IMR-90 (cell line): ENCODE results near the gene ADAMTS14. TPM values are rescaled to one million over a fixed set of nuclear protein-coding genes. Genes with fewer than 3 reads are reported as not detected.

Experiments used
- ATAC-seq: fragments of 200-7000 bp; cut with Tn5 transposase; 2 replicates; pipeline ENCODE4 v1.9.1; 2020; ENCODE audit warnings: low read depth, mild to moderate bottlenecking, moderate library complexity
- BruUV-seq: library from RNA; stranded (reverse); fragments of 400-500 nt; replicated peaks from 2 replicates; lab custom pipeline; 2021; lab: Mats Ljungman, UMichigan
- CTCF ChIA-PET: fragments of 300-600 bp; formaldehyde crosslinking; extraction: SDS; loops from one replicate; lab custom pipeline; 2021; ENCODE audit warnings: antibody characterized with exemption; lab: Yijun Ruan, JAX
- POLR2A ChIA-PET: fragments of 300-600 bp; sonication (Branson Sonifier 250); formaldehyde crosslinking; loops from one replicate; lab custom pipeline; 2022; ENCODE audit warnings: antibody characterized with exemption; ENCODE audit not compliant: unreplicated experiment; lab: Charles Lee
- DNase-seq: peaks from one replicate; pipeline ENCODE4 v3.0.0; 2013
- H2AFZ ChIP-seq: replicated peaks from 2 replicates; pipeline ENCODE3; 2013; ENCODE audit warnings: low read length, mild to moderate bottlenecking; ENCODE audit not compliant: poor library complexity
- H2AK5ac ChIP-seq: 2 replicates; pipeline ENCODE4 v1.6.1; 2013; ENCODE audit warnings: low read depth, low read length, inconsistent platforms
- H2AK9ac ChIP-seq: replicated peaks from 2 replicates; pipeline ENCODE3; 2013; ENCODE audit warnings: mild to moderate bottlenecking, low read depth, low read length, moderate library complexity; ENCODE audit not compliant: poor library complexity
- H2BK120ac ChIP-seq: 2 replicates; pipeline ENCODE4 v1.6.1; 2013; ENCODE audit warnings: low read depth, low read length, inconsistent platforms
- H2BK15ac ChIP-seq: 3 replicates; pipeline ENCODE4 v1.6.1; 2013; ENCODE audit warnings: low read depth, low read length, inconsistent platforms
- H2BK20ac ChIP-seq: 2 replicates; pipeline ENCODE4 v1.6.1; 2013; ENCODE audit warnings: low read depth, mild to moderate bottlenecking, inconsistent platforms, low read length, moderate library complexity
- H2BK5ac ChIP-seq: 2 replicates; pipeline ENCODE4 v1.6.1; 2013; ENCODE audit warnings: mild to moderate bottlenecking, low read depth, low read length, inconsistent platforms; ENCODE audit not compliant: poor library complexity, severe bottlenecking
- H3K14ac ChIP-seq: replicated peaks from 2 replicates; pipeline ENCODE4 v1.6.1; 2013; ENCODE audit warnings: low read depth, low read length, inconsistent platforms
- H3K18ac ChIP-seq: 2 replicates; pipeline ENCODE4 v1.6.1; 2013; ENCODE audit warnings: low read depth, low read length, control low read depth
- H3K23ac ChIP-seq: 2 replicates; pipeline ENCODE4 v1.6.1; 2013; ENCODE audit warnings: low read depth, low read length, inconsistent platforms
- H3K27ac ChIP-seq: 2 replicates; pipeline ENCODE4 v1.5.1; 2013; ENCODE audit warnings: mild to moderate bottlenecking, control low read depth, low read length; ENCODE audit not compliant: insufficient read depth
- H3K27me3 ChIP-seq: 2 replicates; pipeline ENCODE4 v1.6.1; 2013; ENCODE audit warnings: low read length; ENCODE audit not compliant: control insufficient read depth, insufficient read depth
- H3K36me3 ChIP-seq: 2 replicates; pipeline ENCODE4 v1.6.1; 2013; ENCODE audit warnings: low read length, mixed read lengths; ENCODE audit not compliant: control insufficient read depth, insufficient read depth
- H3K4ac ChIP-seq: 2 replicates; pipeline ENCODE4 v1.6.1; 2013; ENCODE audit warnings: low read depth, low read length, inconsistent platforms
- H3K4me1 ChIP-seq: 2 replicates; pipeline ENCODE4 v1.6.1; 2013; ENCODE audit warnings: low read length, mixed read lengths; ENCODE audit not compliant: control insufficient read depth, insufficient read depth
- H3K4me2 ChIP-seq: 2 replicates; pipeline ENCODE4 v1.6.1; 2013; ENCODE audit warnings: low read depth, mild to moderate bottlenecking, control low read depth, low read length, moderate library complexity
- H3K4me3 ChIP-seq: 2 replicates; pipeline ENCODE4 v1.5.1; 2013; ENCODE audit warnings: low read depth, mild to moderate bottlenecking, control low read depth, low read length, moderate library complexity; ENCODE audit not compliant: insufficient read depth
- H3K56ac ChIP-seq: 2 replicates; pipeline ENCODE4 v1.6.1; 2013; ENCODE audit warnings: low read length, inconsistent platforms; ENCODE audit not compliant: insufficient read depth; ENCODE audit errors: extremely low read depth
- H3K79me1 ChIP-seq, 2 experiments: 2 replicates each; pipeline ENCODE4 v1.6.1; 2013; ENCODE audit warnings: low read length in 2 of 2, inconsistent platforms in 1 of 2, low read depth in 1 of 2
- H3K9ac ChIP-seq: 2 replicates; pipeline ENCODE4 v1.6.1; 2013; ENCODE audit warnings: low read depth, low read length, control low read depth
- H3K9me1 ChIP-seq: 2 replicates; pipeline ENCODE4 v1.6.1; 2013; ENCODE audit warnings: low read length, inconsistent platforms; ENCODE audit not compliant: insufficient read depth
- H3K9me3 ChIP-seq: 2 replicates; pipeline ENCODE4 v1.6.1; 2013; ENCODE audit warnings: low read length; ENCODE audit not compliant: control insufficient read depth, insufficient read depth
- H4K20me1 ChIP-seq: 2 replicates; pipeline ENCODE4 v1.6.1; 2013; ENCODE audit warnings: low read length, inconsistent platforms; ENCODE audit not compliant: insufficient read depth
- H4K5ac ChIP-seq: 2 replicates; pipeline ENCODE4 v1.6.1; 2013; ENCODE audit warnings: mild to moderate bottlenecking, low read depth, low read length, control low read depth
- H4K8ac ChIP-seq, 2 experiments: 2 replicates each; pipeline ENCODE4 v1.6.1; 2013; ENCODE audit warnings: low read depth in 2 of 2, low read length in 2 of 2, control low read depth in 1 of 2, inconsistent platforms in 1 of 2
- H4K91ac ChIP-seq: 2 replicates; pipeline ENCODE4 v1.6.1; 2013; ENCODE audit warnings: low read depth, low read length, inconsistent platforms; ENCODE audit not compliant: insufficient read depth
- CEBPB ChIP-seq: IDR thresholded peaks from 2 replicates; pipeline ENCODE4 v1.6.1; 2012; ENCODE audit warnings: low read depth, low read length, improper control_type of control experiment
- FOS ChIP-seq: fragments of 150-350 bp; IDR thresholded peaks from 2 replicates; pipeline ENCODE4 v1.6.1; 2016; ENCODE audit warnings: low read depth, low read length
- MAFK ChIP-seq: IDR thresholded peaks from 2 replicates; pipeline ENCODE4 v1.6.1; 2012; ENCODE audit warnings: low read depth, low read length, improper control_type of control experiment
- MAZ ChIP-seq: IDR thresholded peaks from 2 replicates; pipeline ENCODE4 v1.6.1; 2012; ENCODE audit warnings: low read depth, mild to moderate bottlenecking, low read length, improper control_type of control experiment, moderate library complexity, borderline replicate concordance
- POLR2A ChIP-seq: IDR thresholded peaks from 2 replicates; pipeline ENCODE4 v1.6.1; 2012; ENCODE audit warnings: mild to moderate bottlenecking, low read depth, low read length
- RCOR1 ChIP-seq: IDR thresholded peaks from 2 replicates; pipeline ENCODE4 v1.6.1; 2012; ENCODE audit warnings: mild to moderate bottlenecking, low read length, improper control_type of control experiment; ENCODE audit not compliant: insufficient replicate concordance
- RFX5 ChIP-seq: IDR thresholded peaks from 2 replicates; pipeline ENCODE4 v1.8.0; 2012; ENCODE audit warnings: low read depth, mild to moderate bottlenecking, low read length, moderate library complexity
- SMC3 ChIP-seq: fragments of 150-350 bp; IDR thresholded peaks from 2 replicates; pipeline ENCODE4 v1.6.1; 2016; ENCODE audit warnings: low read depth, mild to moderate bottlenecking, antibody characterized with exemption, low read length, moderate library complexity
- WGBS, 2 experiments: methylation state at CpG; one replicate each; pipeline versions ENCODE4 v1.1.5 to v1.1.7; 2013; ENCODE audit warnings: missing lambda C conversion rate in 2 of 2; ENCODE audit not compliant: insufficient read length in 1 of 2; ENCODE audit errors: extremely low coverage in 2 of 2; 5-methylcytosine and 5-hydroxymethylcytosine counted together
- dilution Hi-C: fragments of 300-500 bp; cut with HindIII; formaldehyde crosslinking; loops from one replicate; pipeline ENCODE4 v1.14.3; 2018; ENCODE audit warnings: low sequenced_read_pairs; ENCODE audit not compliant: unreplicated experiment
- in situ Hi-C: fragments of 300-500 bp; cut with MboI; formaldehyde crosslinking; loops from 3 replicates; pipeline ENCODE4 v1.14.3; 2019; ENCODE audit warnings: low sequenced_read_pairs, inconsistent platforms, mixed read lengths
- intact Hi-C: fragments of 100-400 bp; cut with micrococcal nuclease; formaldehyde crosslinking; loops from 2 replicates; pipeline ENCODE4 v1.10.0; 2022
- polyA plus RNA-seq, 3 experiments: library from polyadenylated mRNA; depleted of rRNA; stranded (reverse); fragments of >200 nt; gene quantifications; 2 replicates each; pipeline ENCODE4 v1.2.3, GENCODE V29; 2012; ENCODE audit warnings: low replicate concordance in 1 of 3
- total RNA-seq: library from RNA; depleted of rRNA; stranded (reverse); fragments of >200 nt; gene quantifications from 2 replicates; pipeline ENCODE4 v1.2.3, GENCODE V29; 2012
- TF ChIP-seq, protein P1 (sequence below): fragments of 150-350 bp; IDR thresholded peaks from 2 replicates; pipeline ENCODE4 v1.6.1; 2016; ENCODE audit warnings: low read depth, mild to moderate bottlenecking, low read length, moderate library complexity, borderline replicate concordance
- TF ChIP-seq, protein P2 (sequence below): fragments of 150-350 bp; IDR thresholded peaks from 2 replicates; pipeline ENCODE4 v1.6.1; 2017; ENCODE audit warnings: mild to moderate bottlenecking, antibody characterized with exemption, low read length, low read depth

The ADAMTS14 gene
- total and polyA plus RNA-seq, 2 of the 4 experiments (the other 2 are of a cell fraction): under 0.01 to 0.31 TPM

DNA sequence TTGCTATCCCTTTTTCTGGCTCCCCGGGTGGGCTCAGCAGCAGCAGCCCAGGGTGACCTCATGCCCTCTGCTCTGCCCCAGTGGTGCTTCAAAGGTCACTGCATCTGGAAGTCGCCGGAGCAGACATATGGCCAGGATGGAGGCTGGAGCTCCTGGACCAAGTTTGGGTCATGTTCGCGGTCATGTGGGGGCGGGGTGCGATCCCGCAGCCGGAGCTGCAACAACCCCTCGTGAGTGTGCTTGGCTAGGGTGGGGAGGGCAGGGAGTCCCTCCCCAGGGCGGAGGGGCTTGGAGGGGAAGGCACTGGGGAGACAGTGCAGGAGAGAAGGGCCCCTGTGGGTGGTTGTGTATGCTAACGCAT lies 66.4 kb downstream of the ADAMTS14 start:
- BruUV-seq: no TSS peak

More for the DNA sequence above, 66.4 kb downstream of the ADAMTS14 start:
- H2AK9ac ChIP-seq: no peak overlapping the region
- no peak overlapping the region for H3K4me2 ChIP-seq
- H4K8ac ChIP-seq: no peak overlapping the region
- H3K14ac ChIP-seq: no peak overlapping the region
- TF ChIP-seq MAZ (no peak), RCOR1 (no peak), FOS (no peak), SMC3 (no peak), POLR2A (no peak), CEBPB (no peak), RFX5 (no peak), MAFK (no peak)
- TF ChIP-seq, protein P1, sequence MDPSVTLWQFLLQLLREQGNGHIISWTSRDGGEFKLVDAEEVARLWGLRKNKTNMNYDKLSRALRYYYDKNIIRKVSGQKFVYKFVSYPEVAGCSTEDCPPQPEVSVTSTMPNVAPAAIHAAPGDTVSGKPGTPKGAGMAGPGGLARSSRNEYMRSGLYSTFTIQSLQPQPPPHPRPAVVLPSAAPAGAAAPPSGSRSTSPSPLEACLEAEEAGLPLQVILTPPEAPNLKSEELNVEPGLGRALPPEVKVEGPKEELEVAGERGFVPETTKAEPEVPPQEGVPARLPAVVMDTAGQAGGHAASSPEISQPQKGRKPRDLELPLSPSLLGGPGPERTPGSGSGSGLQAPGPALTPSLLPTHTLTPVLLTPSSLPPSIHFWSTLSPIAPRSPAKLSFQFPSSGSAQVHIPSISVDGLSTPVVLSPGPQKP: no peak
- TF ChIP-seq, protein P2, sequence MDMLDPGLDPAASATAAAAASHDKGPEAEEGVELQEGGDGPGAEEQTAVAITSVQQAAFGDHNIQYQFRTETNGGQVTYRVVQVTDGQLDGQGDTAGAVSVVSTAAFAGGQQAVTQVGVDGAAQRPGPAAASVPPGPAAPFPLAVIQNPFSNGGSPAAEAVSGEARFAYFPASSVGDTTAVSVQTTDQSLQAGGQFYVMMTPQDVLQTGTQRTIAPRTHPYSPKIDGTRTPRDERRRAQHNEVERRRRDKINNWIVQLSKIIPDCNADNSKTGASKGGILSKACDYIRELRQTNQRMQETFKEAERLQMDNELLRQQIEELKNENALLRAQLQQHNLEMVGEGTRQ: no peak
- ATAC-seq (no peak), DNase-seq (no peak)
- no peak overlapping the region for H3K4me3 ChIP-seq
- no peak overlapping the region for H2BK20ac ChIP-seq
- no peak overlapping the region for H3K9ac ChIP-seq
- 40% methylated on average over 1 of the region's 12 CpGs; no CpG with 5 or more reads in 1 of the 2 experiments for WGBS, 2 experiments
- no peaks in the 10 kb centered on the region for H3K36me3 ChIP-seq
- H3K79me1 ChIP-seq: no peaks in the 10 kb centered on the region
- H2BK120ac ChIP-seq: no peak overlapping the region
- in situ Hi-C loops: no loop called here
- peaks cover 3% of the 10 kb centered on the region; the same call in 1 of the 2 replicates for H3K9me1 ChIP-seq
- peaks cover 5% of the 10 kb centered on the region; the same call in 1 of the 2 replicates for H3K4me1 ChIP-seq
- H2BK5ac ChIP-seq: no peak overlapping the region
- H2AFZ ChIP-seq: no peak overlapping the region
- no peak overlapping the region for H3K18ac ChIP-seq
- H3K23ac ChIP-seq: no peak overlapping the region
- no peak overlapping the region for H3K56ac ChIP-seq
- H3K4ac ChIP-seq: no peak overlapping the region
- H3K27me3 ChIP-seq: peaks cover 8% of the 10 kb centered on the region
- H2AK5ac ChIP-seq: no peak overlapping the region
- H4K91ac ChIP-seq: no peak overlapping the region
- no peak overlapping the region for H2BK15ac ChIP-seq
- H4K5ac ChIP-seq: no peak overlapping the region
- no peak overlapping the region for H3K27ac ChIP-seq
- no peaks in the 10 kb centered on the region for H3K9me3 ChIP-seq
- intact Hi-C loops: no loop called here
- no peaks in the 10 kb centered on the region for H4K20me1 ChIP-seq
- CTCF ChIA-PET: interaction anchor here (0.5 kb wide), 1 partner anchor 30 kb away, joined by 3 read pairs; no protein-coding TSS in a partner anchor
- POLR2A ChIA-PET: no interaction called here
- dilution Hi-C loops: no loop called here
